HG02943 (cell line): ENCODE data around the gene CCNT1.
"Not testable (repeated sequence)": the region's sequence is repeated elsewhere in the genome, so short reads cannot be mapped to it uniquely, and the experiment has no call there.

Source experiments
- ATAC-seq: cut with Tn5 transposase; IDR thresholded peaks from one replicate; pipeline ENCODE4 v1.9.1; 2021; ENCODE audit warnings: mild to moderate bottlenecking, low read depth, moderate library complexity; ENCODE audit not compliant: unreplicated experiment

The CCNT1 gene

DNA sequence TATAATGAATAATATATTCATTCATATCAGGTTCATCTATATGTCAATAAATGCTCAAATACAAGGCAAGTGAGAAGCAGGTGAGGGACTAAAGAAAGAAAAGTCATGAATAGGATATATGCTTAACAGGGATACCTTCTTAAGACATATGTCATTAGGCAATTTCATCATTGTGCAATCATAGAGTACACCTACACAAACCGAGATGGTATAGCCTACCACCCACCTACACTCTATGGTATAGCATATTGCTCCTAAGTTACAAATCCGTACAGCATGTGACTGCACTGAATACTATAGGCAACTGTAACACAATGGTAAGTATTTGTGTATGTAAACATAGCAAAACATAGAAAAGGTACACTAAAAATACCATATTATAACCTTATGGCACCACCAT is 73.5 kb downstream of the CCNT1 start:
- ATAC-seq, result no peak

DNA sequence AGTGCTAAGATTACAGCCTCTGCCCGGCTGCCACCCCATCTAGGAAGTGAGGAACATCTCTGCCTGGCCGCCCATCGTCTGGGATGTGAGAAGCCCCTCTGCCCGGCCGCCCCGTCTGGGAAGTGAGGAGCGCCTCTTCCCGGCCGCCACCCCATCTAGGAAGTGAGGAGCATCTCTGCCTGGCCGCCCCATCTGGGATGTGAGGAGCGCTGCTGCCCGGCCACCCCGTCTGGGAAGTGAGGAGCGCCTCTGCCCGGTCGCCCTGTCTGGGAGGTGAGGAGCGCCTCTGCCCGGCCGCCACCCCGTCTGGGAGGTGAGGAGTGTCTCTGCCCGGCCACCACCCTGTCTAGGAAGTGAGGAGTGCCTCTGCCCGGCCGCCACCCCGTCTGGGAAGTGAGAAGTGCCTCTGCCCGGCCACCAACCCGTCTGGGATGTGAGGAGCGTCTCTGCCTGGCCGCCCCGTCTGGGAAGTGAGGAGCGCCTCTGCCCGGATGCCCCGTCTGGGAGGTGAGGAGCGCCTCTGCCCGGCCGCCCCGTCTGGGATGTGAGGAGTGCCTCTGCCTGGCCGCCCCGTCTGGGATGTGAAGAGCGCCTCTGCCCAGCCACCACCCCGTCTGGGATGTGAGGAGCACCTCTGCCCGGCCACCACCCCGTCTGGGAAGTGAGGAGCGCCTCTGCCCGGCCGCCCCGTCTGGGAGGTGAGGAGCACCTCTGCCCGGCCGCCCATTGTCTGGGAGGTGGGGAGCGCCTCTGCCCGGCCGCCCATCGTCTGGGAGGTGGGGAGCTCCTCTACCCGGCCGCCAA is 74.6 kb downstream of the CCNT1 start:
- not testable (repeated sequence) for ATAC-seq

DNA sequence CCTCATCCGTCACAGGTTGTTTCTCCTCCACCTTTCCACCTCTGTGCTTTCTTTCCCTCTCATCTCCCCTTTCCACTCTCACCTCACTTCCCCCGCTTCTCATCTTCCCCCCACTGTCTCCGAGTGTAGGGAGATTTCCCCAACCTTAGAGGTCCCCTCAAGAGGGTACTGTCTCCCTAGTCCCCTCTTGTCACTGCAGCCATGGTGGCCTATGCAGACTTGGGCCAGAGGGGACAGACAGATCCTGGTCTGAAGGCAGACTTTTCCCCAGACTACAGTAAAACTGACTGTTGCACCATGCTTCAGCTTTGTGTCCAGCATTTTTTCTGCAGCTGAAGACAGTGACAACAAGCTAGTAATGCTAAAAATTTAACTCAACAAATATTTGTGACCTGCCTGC is 75.7 kb downstream of the CCNT1 start:
- no peak for ATAC-seq

DNA sequence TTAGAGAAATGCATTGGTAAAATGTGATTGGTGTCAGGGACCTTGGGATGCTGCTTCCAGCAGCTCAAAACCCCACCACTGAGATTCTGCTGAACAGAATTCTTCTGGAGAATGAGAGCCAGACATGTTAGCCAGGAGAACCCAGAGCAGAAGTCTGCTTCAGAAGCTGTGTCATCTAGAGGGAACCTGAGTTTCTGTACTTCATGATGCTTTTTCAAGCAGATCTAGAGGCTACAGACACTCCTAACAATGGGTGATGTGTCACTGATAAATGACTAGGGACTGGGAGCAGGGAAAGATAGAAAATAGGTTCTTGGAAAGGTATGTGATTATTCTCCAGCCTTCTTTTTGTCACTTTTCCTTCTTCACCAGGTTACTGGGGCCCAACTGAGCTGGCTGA is 76.1 kb downstream of the CCNT1 start:
- no peak for ATAC-seq
